Activated naive CD8-positive, alpha-beta T cell treated with anti-CD3 and anti-CD28 coated beads, Interleukin-2, amount 10 ng/mL, durations not matched to agents 7 days and 5 days (primary cell): ENCODE data around the gene NNMT. TPM values are rescaled to one million over a fixed set of nuclear protein-coding genes. Genes with fewer than 3 reads are reported as not detected.

ENCODE experiments used
- ATAC-seq: fragments of 150-1000 bp; cut with Tn5 transposase; one replicate; pipeline ENCODE4 v1.10.0; 2021; ENCODE audit warnings: low read depth, moderate library complexity
- POLR2A ChIA-PET: fragments of 350-600 bp; sonication (Branson Sonifier 250); formaldehyde crosslinking; loops from one replicate; lab custom pipeline; 2021; ENCODE audit warnings: antibody characterized with exemption; lab: Charles Lee
- DNase-seq: peaks from one replicate; pipeline ENCODE4 v3.0.0; 2021
- H3K27ac Mint-ChIP-seq: one replicate; pipeline ENCODE4 v1.8.0; 2022; ENCODE audit warnings: mild to moderate bottlenecking, mixed read lengths
- H3K27me3 Mint-ChIP-seq: one replicate; pipeline ENCODE4 v1.8.0; 2022; ENCODE audit warnings: mild to moderate bottlenecking, moderate library complexity, mixed read lengths
- H3K36me3 Mint-ChIP-seq: one replicate; pipeline ENCODE4 v1.8.0; 2021; ENCODE audit warnings: mild to moderate bottlenecking, mixed read lengths
- H3K4me1 Mint-ChIP-seq: one replicate; pipeline ENCODE4 v1.8.0; 2021; ENCODE audit warnings: mixed read lengths
- H3K4me3 Mint-ChIP-seq: one replicate; pipeline ENCODE4 v1.8.0; 2022; ENCODE audit warnings: mild to moderate bottlenecking, moderate library complexity, mixed read lengths
- H3K9me3 Mint-ChIP-seq: one replicate; pipeline ENCODE4 v1.8.0; 2021; ENCODE audit warnings: mixed read lengths
- total RNA-seq, 2 experiments: library from RNA; stranded (reverse); gene quantifications; one replicate each; pipeline ENCODE4 v1.2.3, GENCODE V29; 2021

NNMT gene
- total RNA-seq, 2 experiments from 2014 or later, result not detected

DNA sequence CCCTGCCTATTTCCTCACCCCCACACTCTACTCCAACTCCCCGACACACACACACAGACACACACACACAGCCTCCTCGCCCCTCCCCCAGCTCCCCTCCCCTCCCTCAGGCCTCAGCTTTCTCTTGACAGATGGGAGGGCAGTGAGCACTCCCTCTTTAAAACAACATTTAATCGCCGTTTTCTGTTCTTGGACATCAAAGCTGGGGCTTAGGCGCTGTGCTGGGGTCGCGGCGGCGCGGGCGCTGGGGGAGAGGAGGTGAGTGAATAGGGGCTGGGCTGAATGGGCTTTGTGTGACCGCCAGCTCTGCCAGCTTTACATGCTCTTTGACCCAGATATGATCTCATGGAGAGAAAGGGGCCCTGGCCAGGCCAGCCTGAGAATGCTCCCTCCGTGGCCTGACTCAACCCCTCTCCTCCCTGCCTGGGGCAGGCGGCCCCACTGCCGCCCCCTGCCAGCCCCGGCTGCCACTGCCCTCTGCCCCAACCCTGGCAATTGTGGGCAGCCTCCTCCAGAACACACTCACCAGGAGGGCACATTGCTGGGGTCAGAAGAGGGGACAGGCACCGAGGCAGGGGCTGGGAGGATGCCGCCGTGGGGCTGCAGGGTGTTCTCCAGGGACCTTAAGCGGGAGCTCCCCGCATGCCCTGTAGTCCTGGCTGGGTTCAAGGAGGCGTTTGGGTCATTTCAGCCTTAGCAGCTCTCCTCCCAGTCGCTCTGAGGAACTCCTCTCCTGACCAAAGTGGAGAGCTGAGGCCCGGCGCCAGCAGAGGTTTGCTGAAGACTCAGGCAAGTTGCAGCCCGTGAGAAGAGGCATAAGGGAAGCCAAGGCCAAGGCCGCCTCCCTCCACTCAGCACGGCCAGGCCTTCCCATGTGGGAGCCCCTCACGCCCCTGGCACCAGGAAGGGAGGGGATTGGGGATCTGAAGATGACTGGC is 38.3 kb upstream of the NNMT start:
- Mint-ChIP-seq H3K9me3 (no peaks in the 10 kb centered on the region), H3K27me3 (peaks cover 3% of the 10 kb centered on the region), H3K4me1 (peaks cover 13% of the 10 kb centered on the region), H3K36me3 (no peaks in the 10 kb centered on the region), H3K27ac (no peak overlapping the region), H3K4me3 (no peak overlapping the region)
- ATAC-seq (no peak), DNase-seq (no peak)
- POLR2A ChIA-PET, result no interaction called here

GRCh38 chr11:114258696-114259095 is 37.5 kb upstream of the NNMT start:
- POLR2A ChIA-PET, result no interaction called here
- peak overlapping the region; percentile 61 for H3K27ac Mint-ChIP-seq
- peaks cover 3% of the 10 kb centered on the region for H3K27me3 Mint-ChIP-seq
- H3K9me3 Mint-ChIP-seq, result no peaks in the 10 kb centered on the region
- H3K36me3 Mint-ChIP-seq, result no peaks in the 10 kb centered on the region
- DNase-seq, result no peak
- no peak for ATAC-seq
- H3K4me1 Mint-ChIP-seq, result peaks cover 12% of the 10 kb centered on the region
- H3K4me3 Mint-ChIP-seq, result no peak overlapping the region

- Mint-ChIP-seq H3K4me1 (peaks cover 12% of the 10 kb centered on the region), H3K9me3 (no peaks in the 10 kb centered on the region), H3K27me3 (peaks cover 3% of the 10 kb centered on the region), H3K27ac (peak overlapping the region; percentile 61), H3K36me3 (no peaks in the 10 kb centered on the region), H3K4me3 (no peak overlapping the region)
- POLR2A ChIA-PET, result interaction anchor here (1.4 kb wide), 1 partner anchor 265 kb away, joined by 5 read pairs; no protein-coding TSS in a partner anchor
- DNase-seq (no peak), ATAC-seq (no peak)
Measured at GRCh38 chr11:114259124-114259526, 37.1 kb upstream of the NNMT start.

DNA sequence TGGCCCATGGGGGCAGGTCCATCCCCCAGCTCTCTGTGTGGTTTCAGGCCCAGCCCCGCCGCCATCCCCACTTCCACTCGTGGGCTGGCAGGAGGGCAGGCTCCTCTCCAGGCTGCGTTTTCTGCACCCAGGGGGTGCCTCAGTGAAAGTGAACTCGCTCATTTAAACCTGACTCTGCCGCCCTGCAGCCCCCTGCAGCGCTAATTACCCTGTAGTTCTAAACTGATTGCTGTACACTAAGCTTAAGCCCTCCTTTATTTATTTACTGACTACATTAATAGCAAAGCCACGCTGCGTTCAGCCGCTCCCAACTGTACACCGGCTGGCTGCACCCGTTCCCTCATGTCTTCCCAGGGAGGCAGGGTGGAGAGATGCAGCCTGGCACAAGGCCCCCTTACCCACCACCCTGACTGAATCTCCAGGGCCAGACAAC is 36.6 kb upstream of the NNMT start:
- POLR2A ChIA-PET, result interaction anchor here (1.4 kb wide), 2 partner anchors 99 to 265 kb away, joined by 5 read pairs; no protein-coding TSS in a partner anchor
- H3K9me3 Mint-ChIP-seq, result no peaks in the 10 kb centered on the region
- H3K4me1 Mint-ChIP-seq, result peaks cover 12% of the 10 kb centered on the region
- H3K4me3 Mint-ChIP-seq, result no peak overlapping the region
- DNase-seq (no peak), ATAC-seq (no peak)
- H3K27me3 Mint-ChIP-seq, result peaks cover 3% of the 10 kb centered on the region
- H3K27ac Mint-ChIP-seq, result no peak overlapping the region
- no peaks in the 10 kb centered on the region for H3K36me3 Mint-ChIP-seq

DNA sequence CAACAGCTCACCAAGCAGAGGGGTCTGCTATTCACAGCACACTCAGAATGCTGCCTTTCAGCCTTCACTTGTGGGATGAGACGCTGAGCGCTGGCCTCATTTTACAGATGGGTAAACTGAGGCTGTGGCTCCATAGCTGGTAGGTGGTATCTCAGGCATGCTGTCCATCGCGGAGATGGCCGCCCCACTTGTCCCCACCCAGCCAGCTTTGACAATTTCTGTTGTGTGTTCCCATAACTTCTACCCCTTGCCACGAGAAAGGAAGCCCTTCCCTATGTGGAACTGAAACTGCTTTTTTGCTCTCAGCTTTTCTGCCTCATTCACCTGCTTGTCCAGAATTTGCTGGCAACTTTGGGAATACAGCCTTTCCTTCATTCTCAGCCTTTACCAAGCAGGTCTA is 36.1 kb upstream of the NNMT start:
- no peak for ATAC-seq
- DNase-seq, result no peak
- Mint-ChIP-seq H3K27ac (no peak overlapping the region), H3K4me3 (no peak overlapping the region), H3K9me3 (no peaks in the 10 kb centered on the region), H3K36me3 (no peaks in the 10 kb centered on the region), H3K27me3 (peaks cover 3% of the 10 kb centered on the region), H3K4me1 (peaks cover 12% of the 10 kb centered on the region)
- POLR2A ChIA-PET, result interaction anchor here (0.6 to 1.4 kb wide), 3 partner anchors 100 to 266 kb away, joined by 3 to 5 read pairs (median 5); no protein-coding TSS in a partner anchor

DNA sequence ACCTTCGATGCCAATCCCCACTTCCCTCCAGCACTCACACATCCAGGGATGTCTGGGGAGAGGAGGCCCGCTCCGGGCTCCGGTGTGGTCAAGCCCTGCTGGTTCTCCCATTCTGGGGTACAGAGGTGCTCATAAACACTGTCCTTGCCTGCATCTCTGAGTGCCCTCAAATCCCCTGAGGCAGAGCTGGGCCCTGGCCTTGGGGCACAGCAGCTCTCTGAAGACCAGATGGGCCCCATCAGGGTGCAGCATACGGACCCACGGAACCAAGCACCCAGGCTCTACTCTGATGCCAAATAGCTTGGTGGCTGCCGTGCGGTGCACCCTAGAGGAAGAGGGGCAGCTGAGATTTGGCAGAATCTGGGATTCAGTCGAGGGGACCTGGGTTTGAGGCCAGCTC is 35.7 kb upstream of the NNMT start:
- Mint-ChIP-seq H3K4me1 (peaks cover 12% of the 10 kb centered on the region), H3K27me3 (peaks cover 3% of the 10 kb centered on the region), H3K27ac (no peak overlapping the region), H3K9me3 (no peaks in the 10 kb centered on the region), H3K36me3 (no peaks in the 10 kb centered on the region), H3K4me3 (no peak overlapping the region)
- no peak for ATAC-seq
- POLR2A ChIA-PET, result interaction anchor here (0.6 to 1.4 kb wide), 5 partner anchors 100 to 454 kb away, joined by 3 to 5 read pairs (median 4); no protein-coding TSS in a partner anchor
- no peak for DNase-seq

GRCh38 chr11:114261791-114262190 is 34.4 kb upstream of the NNMT start:
- peaks cover 12% of the 10 kb centered on the region for H3K4me1 Mint-ChIP-seq
- no peaks in the 10 kb centered on the region for H3K9me3 Mint-ChIP-seq
- DNase-seq, result no peak
- H3K4me3 Mint-ChIP-seq, result no peak overlapping the region
- H3K27ac Mint-ChIP-seq, result no peak overlapping the region
- POLR2A ChIA-PET, result interaction anchor here (1.4 kb wide), 1 partner anchor 456 kb away, joined by 4 read pairs; no protein-coding TSS in a partner anchor
- no peak for ATAC-seq
- H3K27me3 Mint-ChIP-seq, result peaks cover 6% of the 10 kb centered on the region
- no peaks in the 10 kb centered on the region for H3K36me3 Mint-ChIP-seq

- Mint-ChIP-seq H3K27ac (no peak overlapping the region), H3K36me3 (no peaks in the 10 kb centered on the region), H3K9me3 (no peaks in the 10 kb centered on the region), H3K4me1 (peaks cover 12% of the 10 kb centered on the region), H3K27me3 (peaks cover 10% of the 10 kb centered on the region), H3K4me3 (no peak overlapping the region)
- no peak for DNase-seq
- ATAC-seq, result peak; percentile 58
- POLR2A ChIA-PET, result no interaction called here
Measured at GRCh38 chr11:114262681-114263512, 33.3 kb upstream of the NNMT start.

DNA sequence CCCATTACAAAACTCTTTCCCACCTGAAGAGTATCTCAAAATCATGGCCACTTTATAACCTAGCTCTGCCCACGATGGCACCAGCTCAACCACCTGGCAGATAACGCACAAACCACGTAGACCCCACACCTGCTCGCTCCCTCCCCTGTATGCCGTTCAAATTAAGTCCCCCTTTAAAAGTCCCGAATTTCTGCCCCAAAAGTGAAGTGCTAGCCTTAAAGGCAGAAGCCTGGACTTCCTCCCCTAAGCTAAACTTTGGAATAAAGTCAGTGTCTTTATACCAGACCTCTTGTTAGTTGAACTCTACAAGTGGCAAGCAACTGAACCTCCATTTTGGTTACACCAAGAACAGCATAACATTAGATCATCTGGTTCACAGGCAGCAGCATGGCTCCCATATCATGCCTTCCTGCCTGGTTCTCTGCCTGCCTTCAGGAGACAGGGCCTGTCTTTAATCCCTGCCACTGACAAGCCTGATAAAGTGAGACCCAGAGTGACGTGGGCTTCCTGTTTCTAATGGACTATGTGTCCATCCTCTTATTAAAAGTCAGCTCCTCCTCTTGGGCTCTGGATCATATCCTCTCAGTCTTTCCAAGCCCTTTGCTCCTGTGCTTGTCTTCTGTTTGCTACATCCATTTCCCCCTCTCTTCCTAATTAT is 32.6 kb upstream of the NNMT start:
- no peak for ATAC-seq
- POLR2A ChIA-PET, result no interaction called here
- no peak for DNase-seq
- H3K27ac Mint-ChIP-seq, result no peak overlapping the region
- no peak overlapping the region for H3K4me3 Mint-ChIP-seq
- no peaks in the 10 kb centered on the region for H3K36me3 Mint-ChIP-seq
- H3K27me3 Mint-ChIP-seq, result peaks cover 11% of the 10 kb centered on the region
- H3K4me1 Mint-ChIP-seq, result peaks cover 12% of the 10 kb centered on the region
- H3K9me3 Mint-ChIP-seq, result no peaks in the 10 kb centered on the region

- peaks cover 11% of the 10 kb centered on the region for H3K27me3 Mint-ChIP-seq
- H3K27ac Mint-ChIP-seq, result no peak overlapping the region
- no peaks in the 10 kb centered on the region for H3K36me3 Mint-ChIP-seq
- H3K9me3 Mint-ChIP-seq, result no peaks in the 10 kb centered on the region
- POLR2A ChIA-PET, result no interaction called here
- ATAC-seq (no peak), DNase-seq (no peak)
- peaks cover 7% of the 10 kb centered on the region for H3K4me1 Mint-ChIP-seq
- H3K4me3 Mint-ChIP-seq, result no peak overlapping the region
Measured at GRCh38 chr11:114264381-114264780, 31.8 kb upstream of the NNMT start.

- DNase-seq (no peak), ATAC-seq (no peak)
- H3K27me3 Mint-ChIP-seq, result peaks cover 10% of the 10 kb centered on the region
- H3K4me1 Mint-ChIP-seq, result no peaks in the 10 kb centered on the region
- H3K27ac Mint-ChIP-seq, result no peak overlapping the region
- no peak overlapping the region for H3K4me3 Mint-ChIP-seq
- POLR2A ChIA-PET, result no interaction called here
- no peaks in the 10 kb centered on the region for H3K36me3 Mint-ChIP-seq
- H3K9me3 Mint-ChIP-seq, result no peaks in the 10 kb centered on the region
Measured at GRCh38 chr11:114265122-114265878, 30.9 kb upstream of the NNMT start.

DNA sequence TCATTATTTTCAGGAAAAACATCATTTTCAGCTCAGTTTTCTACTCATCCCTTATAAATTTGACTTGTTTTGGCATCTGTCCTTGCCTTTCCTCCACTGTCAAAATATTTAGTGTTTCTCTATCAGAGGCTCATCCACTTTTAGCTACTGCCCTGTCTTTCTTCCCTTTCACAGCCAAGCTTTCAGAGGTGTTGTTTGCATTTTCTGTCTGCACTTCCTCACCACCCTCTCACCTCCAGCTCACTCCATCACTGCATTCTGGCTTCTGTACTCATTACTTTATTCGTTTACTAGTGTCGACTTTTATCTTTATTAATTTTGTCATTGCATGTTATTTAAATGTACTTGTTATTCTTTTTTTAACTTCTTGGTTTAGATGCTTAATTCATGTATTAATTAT is 26.7 kb upstream of the NNMT start:
- no peak overlapping the region for H3K4me3 Mint-ChIP-seq
- H3K27ac Mint-ChIP-seq, result no peak overlapping the region
- H3K27me3 Mint-ChIP-seq, result peaks cover 32% of the 10 kb centered on the region
- no peaks in the 10 kb centered on the region for H3K36me3 Mint-ChIP-seq
- DNase-seq (no peak), ATAC-seq (no peak)
- no peaks in the 10 kb centered on the region for H3K4me1 Mint-ChIP-seq
- POLR2A ChIA-PET, result no interaction called here
- H3K9me3 Mint-ChIP-seq, result no peaks in the 10 kb centered on the region
